ENCODE results near the gene SEPTIN3. TPM values are rescaled to one million over a fixed set of nuclear protein-coding genes. Genes with fewer than 3 reads are reported as not detected.
"Not testable (repeated sequence)": the region's sequence is repeated elsewhere in the genome, so short reads cannot be mapped to it uniquely, and the experiment has no call there.

The SEPTIN3 gene
- total RNA-seq, 1 donor from 2014 or later = 5.7 TPM

DNA sequence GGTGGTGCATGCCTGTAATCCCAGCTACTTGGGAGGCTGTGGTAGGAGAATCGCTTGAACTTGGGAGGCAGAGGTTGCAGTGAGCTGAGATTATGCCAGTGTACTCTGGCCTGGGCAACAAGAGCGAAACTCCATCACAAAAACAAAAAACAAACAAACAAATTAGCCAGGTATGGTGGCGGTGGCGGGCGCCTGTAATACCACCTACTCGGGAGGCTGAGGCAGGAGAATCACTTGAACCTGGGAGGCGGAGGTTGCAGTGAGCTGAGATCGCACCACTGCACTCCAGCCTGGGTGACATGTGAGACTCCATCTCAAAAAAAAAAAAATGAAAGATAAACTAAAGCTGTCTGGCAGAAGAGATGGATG lies 20.3 kb upstream of the SEPTIN3 start:
- H3K9me3 Mint-ChIP-seq; H3K4me3 Mint-ChIP-seq; intact Hi-C loops (cut with micrococcal nuclease); H3K27me3 Mint-ChIP-seq; DNase-seq: not testable (repeated sequence)
- Mint-ChIP-seq H3K27ac (peak overlapping the region; percentile 31), H3K36me3 (ENCODE audit: low read depth) (peaks cover 14% of the 10 kb centered on the region), H3K4me1 (peaks cover 33% of the 10 kb centered on the region)

DNA sequence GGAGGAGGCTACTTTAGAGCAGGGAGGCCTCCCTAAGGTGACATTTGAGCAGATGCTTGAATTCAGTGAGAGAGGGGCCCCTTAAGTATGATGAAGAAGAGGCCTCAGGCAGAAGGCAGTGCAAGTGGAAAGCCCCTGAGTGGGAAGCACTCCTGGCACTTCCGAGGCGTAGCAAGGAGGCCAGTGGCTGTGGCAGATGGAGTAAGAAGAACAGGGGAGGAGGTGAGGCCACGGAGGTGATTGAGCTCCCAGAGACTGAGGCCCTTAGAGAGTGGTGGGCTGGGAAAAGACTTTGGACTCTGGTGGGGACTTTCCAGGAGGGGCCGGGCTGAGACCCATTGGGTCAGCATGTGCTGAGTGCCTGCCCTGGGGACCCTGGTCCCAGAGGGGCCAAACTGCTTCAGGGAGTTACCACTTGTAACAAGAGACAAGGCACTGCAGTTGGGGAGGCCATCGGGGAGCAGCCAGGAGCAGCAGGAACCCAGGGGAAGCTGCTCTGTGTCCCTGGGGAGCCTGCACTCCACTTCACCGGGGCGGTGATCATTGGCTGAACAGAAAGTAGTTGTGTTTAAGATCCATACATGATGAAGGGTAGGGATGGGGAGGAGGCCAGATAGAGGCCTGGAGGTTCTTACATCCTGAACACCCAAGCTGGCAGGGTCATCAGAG lies 19.8 kb upstream of the SEPTIN3 start:
- intact Hi-C loops (cut with micrococcal nuclease) = no loop called here
- Mint-ChIP-seq H3K9me3 (no peaks in the 10 kb centered on the region), H3K4me1 (peaks cover 32% of the 10 kb centered on the region), H3K27me3 (no peaks in the 10 kb centered on the region), H3K36me3 (ENCODE audit: low read depth) (peaks cover 11% of the 10 kb centered on the region), H3K4me3 (no peak overlapping the region), H3K27ac (peak overlapping the region; percentile 31)
- DNase-seq = no peak

DNA sequence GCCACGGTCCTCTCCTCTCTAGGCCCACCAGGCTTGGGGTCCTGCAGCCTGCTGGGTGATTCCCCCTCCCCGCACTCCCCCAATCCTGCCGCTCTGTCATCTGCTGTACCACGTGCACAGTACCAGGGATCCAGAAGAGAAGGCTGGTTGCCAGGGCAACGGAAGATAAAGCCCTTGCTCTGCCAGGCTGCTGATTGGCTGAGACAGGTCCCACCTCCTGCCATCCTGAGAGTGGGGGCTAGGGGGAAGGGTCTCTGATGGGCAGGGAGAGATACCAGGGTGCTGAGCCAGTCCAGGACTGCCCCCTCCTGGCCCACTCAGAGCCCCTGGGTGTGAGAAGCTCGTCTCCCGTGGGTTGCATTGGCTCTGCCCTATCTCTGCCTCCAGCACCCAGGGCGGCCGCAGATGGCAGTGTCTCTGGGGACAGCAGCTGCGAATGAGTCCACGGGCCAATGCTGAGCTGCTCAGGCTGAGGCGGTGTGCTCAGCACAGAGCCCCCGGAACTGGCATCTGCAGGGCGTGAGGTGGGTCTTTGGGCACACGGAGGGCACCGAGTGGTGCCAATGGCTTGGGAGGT lies 17.3 kb upstream of the SEPTIN3 start, which contains the start of gene SMIM45:
Gene SMIM45 (plus strand): TSS at position 253 of the 577 bp plus-strand sequence.
- no peaks in the 10 kb centered on the region for H3K9me3 Mint-ChIP-seq
- peaks cover 21% of the 10 kb centered on the region for H3K4me1 Mint-ChIP-seq
- H3K36me3 Mint-ChIP-seq (ENCODE audit: low read depth) = no peaks in the 10 kb centered on the region
- no peak within 1 kb of the TSS for H3K4me3 Mint-ChIP-seq
- no peaks in the 10 kb centered on the region for H3K27me3 Mint-ChIP-seq
- H3K27ac Mint-ChIP-seq = no peak within 1 kb of the TSS
- no peak for DNase-seq
- intact Hi-C loops (cut with micrococcal nuclease) = no loop called here

DNA sequence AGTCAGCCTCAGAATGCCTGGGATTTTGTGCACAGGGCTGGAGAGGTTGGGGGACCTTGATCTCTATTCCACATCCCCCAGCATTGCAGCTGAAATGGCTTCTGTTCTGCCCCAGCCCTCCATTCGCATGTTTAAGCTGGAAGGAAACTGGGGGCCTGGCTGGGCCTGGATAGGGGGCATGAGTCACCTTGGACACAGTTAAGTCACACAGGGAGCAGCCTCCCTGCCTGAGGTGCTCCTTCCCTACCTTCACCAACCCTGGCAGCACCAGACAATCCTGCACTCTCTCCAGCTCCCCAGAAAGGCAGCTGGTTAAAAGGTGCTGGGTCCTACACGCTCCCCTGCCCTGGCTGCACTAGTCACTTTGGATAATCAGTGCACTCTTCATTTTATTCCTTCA lies 16.5 kb upstream of the SEPTIN3 start:
- Mint-ChIP-seq H3K36me3 (ENCODE audit: low read depth) (no peaks in the 10 kb centered on the region), H3K4me1 (peaks cover 20% of the 10 kb centered on the region), H3K4me3 (no peak overlapping the region), H3K27me3 (no peaks in the 10 kb centered on the region), H3K9me3 (no peaks in the 10 kb centered on the region), H3K27ac (no peak overlapping the region)
- intact Hi-C loops (cut with micrococcal nuclease) = no loop called here
- DNase-seq = no peak

DNA sequence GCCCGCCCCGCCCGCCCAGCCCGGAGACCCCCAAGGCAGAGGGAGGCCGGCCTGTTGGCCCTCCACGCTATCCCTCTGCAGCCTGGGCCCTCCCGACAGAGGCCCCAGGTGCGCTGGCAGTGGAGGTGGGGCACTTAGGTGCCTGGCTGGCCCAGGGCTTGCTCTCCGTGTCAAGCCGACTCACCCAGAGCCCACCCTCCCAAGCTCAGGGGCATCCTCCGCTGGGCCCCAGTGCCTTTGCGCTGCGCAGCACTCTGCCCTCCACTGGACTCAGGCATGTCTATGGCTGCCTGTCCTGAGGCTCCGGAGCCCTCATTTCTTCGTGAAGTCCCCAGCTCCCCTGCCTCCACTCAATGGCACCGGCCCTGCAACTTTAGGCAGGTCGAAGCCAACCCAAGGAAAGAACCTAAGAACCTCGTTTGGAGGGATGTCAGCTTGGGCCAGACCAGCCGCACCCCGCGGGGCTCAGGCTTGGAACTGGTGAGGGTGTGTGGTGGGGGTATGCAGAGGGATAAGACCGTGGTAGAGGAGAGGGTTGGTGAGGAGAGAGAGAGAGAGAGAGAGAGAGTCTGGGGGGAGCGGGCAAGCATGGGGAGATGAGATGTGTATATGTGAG lies 11.2 kb upstream of the SEPTIN3 start:
- no peaks in the 10 kb centered on the region for H3K36me3 Mint-ChIP-seq (ENCODE audit: low read depth)
- H3K27ac Mint-ChIP-seq = no peak overlapping the region
- no peak for DNase-seq
- H3K27me3 Mint-ChIP-seq = no peaks in the 10 kb centered on the region
- no peak overlapping the region for H3K4me3 Mint-ChIP-seq
- intact Hi-C loops (cut with micrococcal nuclease) = loop anchor here (1.0 kb wide), 2 partner anchors 18 to 261 kb away; no protein-coding TSS in a partner anchor
- H3K9me3 Mint-ChIP-seq = no peaks in the 10 kb centered on the region
- H3K4me1 Mint-ChIP-seq = peaks cover 9% of the 10 kb centered on the region

DNA sequence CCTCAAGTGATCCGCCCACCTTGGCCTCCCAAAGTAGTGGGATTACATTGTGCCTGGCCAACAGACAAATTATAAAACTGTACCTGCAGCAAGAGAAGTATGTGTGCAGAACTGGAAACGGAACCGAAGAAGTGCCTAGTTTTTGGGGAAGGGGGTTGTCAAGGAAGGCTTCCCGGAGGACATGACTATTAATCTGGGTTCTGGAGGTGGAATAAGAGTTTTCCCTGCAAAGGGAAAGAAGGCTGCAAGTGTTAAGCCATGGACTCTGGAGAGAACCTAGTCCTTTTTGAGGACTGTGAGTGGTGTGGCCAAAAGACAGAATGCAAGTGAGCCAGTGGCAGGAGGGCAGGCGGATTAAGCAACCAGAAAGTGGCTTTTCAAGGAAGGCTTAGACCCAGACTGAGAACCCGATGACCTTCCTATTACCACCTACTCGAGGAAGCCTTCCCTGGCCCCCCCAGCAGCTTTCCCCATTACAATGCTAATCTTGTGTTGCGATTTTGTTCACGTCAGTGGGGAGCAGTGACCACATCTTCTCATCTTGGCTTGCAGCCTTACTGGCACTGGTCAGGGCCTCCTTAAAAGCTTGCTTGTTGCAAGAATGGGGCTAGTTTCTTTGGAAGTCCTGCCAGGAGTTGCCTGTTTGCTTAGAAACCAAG lies 5.7 kb upstream of the SEPTIN3 start:
- H3K36me3 Mint-ChIP-seq (ENCODE audit: low read depth) = no peaks in the 10 kb centered on the region
- no peaks in the 10 kb centered on the region for H3K9me3 Mint-ChIP-seq
- H3K27ac Mint-ChIP-seq = no peak overlapping the region
- H3K4me1 Mint-ChIP-seq = peaks cover 8% of the 10 kb centered on the region
- H3K4me3 Mint-ChIP-seq = no peak overlapping the region
- DNase-seq = no peak
- no peaks in the 10 kb centered on the region for H3K27me3 Mint-ChIP-seq
- intact Hi-C loops (cut with micrococcal nuclease) = no loop called here

DNA sequence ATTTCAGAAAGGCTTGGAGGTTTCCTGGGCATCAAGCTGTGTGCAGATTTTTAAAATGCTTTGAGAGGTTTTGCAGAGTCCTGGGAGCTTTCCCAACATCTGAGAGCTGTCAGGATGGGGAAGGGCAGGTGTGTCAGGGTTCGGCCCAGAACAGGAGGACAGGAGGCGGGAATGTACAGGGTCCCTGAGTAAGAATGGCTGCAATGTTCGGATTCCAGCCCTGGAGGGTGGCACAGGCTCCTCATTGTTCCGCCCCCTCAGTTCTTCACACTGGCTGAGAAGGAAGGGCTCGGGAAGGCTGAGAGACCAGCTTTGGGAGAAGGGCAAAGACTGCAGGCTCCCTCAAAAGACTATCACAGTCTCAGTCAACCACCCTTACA lies 5.1 kb upstream of the SEPTIN3 start:
- H3K36me3 Mint-ChIP-seq (ENCODE audit: low read depth) = no peaks in the 10 kb centered on the region
- H3K4me3 Mint-ChIP-seq = no peak overlapping the region
- H3K27ac Mint-ChIP-seq = no peak overlapping the region
- no peaks in the 10 kb centered on the region for H3K9me3 Mint-ChIP-seq
- no peaks in the 10 kb centered on the region for H3K27me3 Mint-ChIP-seq
- DNase-seq = no peak
- H3K4me1 Mint-ChIP-seq = peaks cover 8% of the 10 kb centered on the region
- intact Hi-C loops (cut with micrococcal nuclease) = no loop called here

DNA sequence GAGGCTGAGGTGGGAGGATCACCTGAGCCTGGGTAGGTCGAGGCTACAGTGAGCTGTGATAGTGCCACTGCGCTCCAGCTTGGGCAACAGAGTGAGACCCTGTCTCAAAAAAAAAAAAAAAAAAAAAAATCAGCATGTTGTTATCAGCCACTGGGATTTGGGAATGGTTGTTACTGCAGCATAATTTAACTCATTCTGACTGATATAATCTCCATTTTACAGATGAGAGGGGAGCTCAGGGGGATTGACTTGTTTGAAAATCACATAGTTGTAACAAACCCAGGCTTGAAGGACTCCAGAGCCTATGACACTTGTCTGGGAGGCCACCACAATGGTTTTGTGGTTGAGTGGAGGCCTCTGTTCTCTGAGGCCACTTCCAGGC lies 3.0 kb upstream of the SEPTIN3 start:
- no peak overlapping the region for H3K4me3 Mint-ChIP-seq
- intact Hi-C loops (cut with micrococcal nuclease) = loop anchor here (1.0 to 2.0 kb wide), 2 partner anchors 105 to 471 kb away; partner anchors contain the start of gene NAGA
- H3K4me1 Mint-ChIP-seq = peaks cover 6% of the 10 kb centered on the region
- no peaks in the 10 kb centered on the region for H3K36me3 Mint-ChIP-seq (ENCODE audit: low read depth)
- H3K9me3 Mint-ChIP-seq = no peaks in the 10 kb centered on the region
- no peaks in the 10 kb centered on the region for H3K27me3 Mint-ChIP-seq
- no peak overlapping the region for H3K27ac Mint-ChIP-seq
- no peak for DNase-seq

DNA sequence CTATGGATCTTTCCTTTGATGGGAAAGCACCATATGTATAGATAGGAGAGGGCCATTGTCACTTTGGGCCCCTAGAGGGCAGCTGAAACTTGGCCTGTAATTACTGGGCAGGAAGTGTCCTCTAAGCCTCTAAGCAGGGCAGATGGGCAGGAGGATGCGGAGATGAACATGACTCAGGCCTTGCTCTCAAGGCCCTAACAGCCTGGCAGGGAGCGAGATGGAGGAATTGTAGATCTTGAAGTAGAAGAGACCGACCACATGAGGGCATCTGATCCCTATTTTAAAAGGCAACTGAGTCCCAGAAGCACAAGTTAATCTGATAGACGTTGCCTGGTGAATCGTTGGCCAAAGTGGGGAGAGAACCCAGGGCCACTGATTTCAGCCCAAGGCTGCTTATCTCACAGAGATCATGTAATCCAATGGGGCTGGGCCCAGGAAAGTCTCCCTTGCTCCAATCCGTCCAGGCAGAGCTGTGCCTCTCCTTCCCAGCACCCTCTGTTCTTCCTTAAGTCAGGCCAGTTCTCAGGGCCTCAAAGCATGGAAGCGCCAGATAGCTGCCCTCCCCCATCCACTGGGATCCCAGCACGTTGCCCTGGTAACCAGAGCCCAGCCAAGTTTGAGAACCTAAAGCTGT lies 2.5 kb upstream of the SEPTIN3 start:
- H3K36me3 Mint-ChIP-seq (ENCODE audit: low read depth) = no peaks in the 10 kb centered on the region
- no peak overlapping the region for H3K27ac Mint-ChIP-seq
- intact Hi-C loops (cut with micrococcal nuclease) = loop anchor here (1.0 to 2.0 kb wide), 2 partner anchors 104 to 471 kb away; partner anchors contain the start of gene NAGA

DNA sequence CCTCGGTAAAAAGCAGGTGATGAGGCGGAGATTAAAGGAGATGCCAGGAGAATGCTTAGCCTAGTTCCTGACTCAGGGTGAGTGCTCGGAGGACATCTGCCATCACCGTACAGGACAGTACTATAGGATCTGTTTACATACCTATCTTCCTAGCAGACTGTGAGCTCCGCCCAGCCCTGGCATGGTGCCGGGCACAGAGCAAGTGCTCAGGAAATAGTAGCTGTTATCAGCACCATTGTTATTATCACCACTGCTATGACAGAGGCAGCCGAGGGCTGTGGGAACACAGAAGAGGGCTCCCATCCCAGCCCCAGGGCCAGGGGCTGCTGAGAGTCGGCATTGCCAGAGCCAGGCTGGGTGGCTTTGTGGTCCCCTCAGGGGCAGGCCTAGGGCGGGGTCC lies 642 bp upstream of the SEPTIN3 start:
- H3K27me3 Mint-ChIP-seq = peaks cover 6% of the 10 kb centered on the region
- DNase-seq = no peak
- no peaks in the 10 kb centered on the region for H3K9me3 Mint-ChIP-seq
- intact Hi-C loops (cut with micrococcal nuclease) = no loop called here
- no peaks in the 10 kb centered on the region for H3K36me3 Mint-ChIP-seq (ENCODE audit: low read depth)
- peaks cover 6% of the 10 kb centered on the region for H3K4me1 Mint-ChIP-seq
- H3K4me3 Mint-ChIP-seq = no peak overlapping the region
- H3K27ac Mint-ChIP-seq = no peak overlapping the region

More for the DNA sequence above, 2.5 kb upstream of the SEPTIN3 start:
- DNase-seq = peak; percentile 85
- Mint-ChIP-seq H3K4me3 (no peak overlapping the region), H3K27me3 (no peaks in the 10 kb centered on the region), H3K4me1 (peaks cover 6% of the 10 kb centered on the region), H3K9me3 (no peaks in the 10 kb centered on the region)

DNA sequence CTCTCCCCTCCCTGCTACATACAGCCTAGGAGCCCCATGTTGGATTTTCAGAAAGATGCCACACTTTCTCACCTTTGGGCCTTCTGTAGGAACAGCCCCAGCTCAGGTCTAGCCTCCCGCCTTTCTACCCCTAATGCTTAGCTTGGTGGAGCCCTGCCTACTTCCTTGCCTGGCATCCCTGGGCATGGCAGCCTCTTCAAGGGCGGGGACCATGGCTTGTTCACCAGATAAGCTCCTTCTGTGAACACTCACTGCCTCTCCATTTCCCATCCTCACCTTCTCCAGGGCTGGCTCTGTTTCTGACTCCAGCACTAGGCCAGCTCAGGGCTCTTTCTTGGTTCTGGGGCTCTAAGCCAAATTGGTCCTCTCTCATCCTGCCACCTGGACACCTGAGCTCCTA lies 1.4 kb downstream of the SEPTIN3 start:
- Mint-ChIP-seq H3K27me3 (peaks cover 19% of the 10 kb centered on the region), H3K36me3 (ENCODE audit: low read depth) (no peaks in the 10 kb centered on the region), H3K9me3 (no peaks in the 10 kb centered on the region), H3K4me1 (peaks cover 8% of the 10 kb centered on the region), H3K4me3 (no peak overlapping the region), H3K27ac (no peak overlapping the region)
- intact Hi-C loops (cut with micrococcal nuclease) = no loop called here
- DNase-seq = no peak

DNA sequence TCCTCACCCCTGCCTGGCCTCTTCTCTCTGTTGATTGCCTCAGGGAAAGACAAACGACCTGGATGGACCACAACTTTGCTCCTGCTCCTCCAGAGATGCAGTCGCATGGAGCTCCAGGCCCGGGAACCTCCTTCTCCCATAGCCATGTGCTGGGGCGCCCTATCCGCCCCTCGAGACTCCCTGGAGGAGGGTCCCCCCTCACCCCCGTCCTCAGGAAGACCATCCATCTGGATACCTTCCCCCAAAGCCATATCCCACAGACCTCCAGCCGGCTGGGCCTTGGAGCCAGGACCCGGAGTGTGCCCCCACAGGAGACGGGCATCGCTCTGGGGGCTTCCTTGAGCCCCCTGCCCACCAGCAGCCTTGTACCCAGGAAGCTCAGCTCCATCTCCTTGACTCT lies 2.2 kb downstream of the SEPTIN3 start:
- intact Hi-C loops (cut with micrococcal nuclease) = no loop called here
- Mint-ChIP-seq H3K4me1 (peaks cover 14% of the 10 kb centered on the region), H3K9me3 (no peaks in the 10 kb centered on the region), H3K4me3 (no peak overlapping the region), H3K36me3 (ENCODE audit: low read depth) (no peaks in the 10 kb centered on the region), H3K27me3 (peaks cover 26% of the 10 kb centered on the region), H3K27ac (no peak overlapping the region)
- no peak for DNase-seq

DNA sequence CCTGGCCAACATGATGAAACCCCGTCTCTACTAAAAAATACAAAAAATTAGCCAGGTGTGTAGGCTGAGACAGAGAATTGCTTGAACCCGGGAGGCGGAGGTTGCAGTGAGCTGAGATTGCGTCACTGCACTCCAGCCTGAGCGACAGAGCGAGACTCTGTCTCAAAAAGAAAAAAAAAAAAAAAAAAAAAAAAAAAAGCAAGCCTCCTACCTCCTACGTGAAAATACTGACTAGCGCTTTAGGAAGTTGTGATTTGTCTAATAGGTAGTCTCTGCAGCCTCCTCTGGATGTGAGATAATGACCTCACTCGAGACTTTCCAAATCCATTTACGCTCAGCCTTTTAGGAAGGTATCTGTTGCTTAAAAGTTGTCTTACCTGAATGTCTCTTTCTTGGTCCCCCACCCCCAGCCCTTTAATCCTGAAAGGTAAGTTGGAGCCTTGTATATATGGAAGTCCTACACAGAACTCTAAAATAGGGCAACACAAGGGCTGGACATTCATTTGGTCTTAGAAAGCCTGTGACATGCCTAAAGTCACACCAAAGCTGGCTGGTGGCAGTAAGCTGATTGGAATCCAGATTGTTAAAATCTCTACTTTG lies 5.5 kb downstream of the SEPTIN3 start:
- DNase-seq = no peak
- no peak overlapping the region for H3K4me3 Mint-ChIP-seq
- intact Hi-C loops (cut with micrococcal nuclease) = no loop called here
- peaks cover 48% of the 10 kb centered on the region for H3K27me3 Mint-ChIP-seq
- H3K36me3 Mint-ChIP-seq (ENCODE audit: low read depth) = no peaks in the 10 kb centered on the region
- no peak overlapping the region for H3K27ac Mint-ChIP-seq
- peaks cover 15% of the 10 kb centered on the region for H3K4me1 Mint-ChIP-seq
- H3K9me3 Mint-ChIP-seq = no peaks in the 10 kb centered on the region
